Measurements from ENCODE around the gene KCNK13. TPM values are rescaled to one million over a fixed set of nuclear protein-coding genes. Genes with fewer than 3 reads are reported as not detected.
"Not testable (repeated sequence)": the region's sequence is repeated elsewhere in the genome, so short reads cannot be mapped to it uniquely, and the experiment has no call there.

The KCNK13 gene
- total RNA-seq, 1 experiment from 2014 or later: 0.25 TPM

DNA sequence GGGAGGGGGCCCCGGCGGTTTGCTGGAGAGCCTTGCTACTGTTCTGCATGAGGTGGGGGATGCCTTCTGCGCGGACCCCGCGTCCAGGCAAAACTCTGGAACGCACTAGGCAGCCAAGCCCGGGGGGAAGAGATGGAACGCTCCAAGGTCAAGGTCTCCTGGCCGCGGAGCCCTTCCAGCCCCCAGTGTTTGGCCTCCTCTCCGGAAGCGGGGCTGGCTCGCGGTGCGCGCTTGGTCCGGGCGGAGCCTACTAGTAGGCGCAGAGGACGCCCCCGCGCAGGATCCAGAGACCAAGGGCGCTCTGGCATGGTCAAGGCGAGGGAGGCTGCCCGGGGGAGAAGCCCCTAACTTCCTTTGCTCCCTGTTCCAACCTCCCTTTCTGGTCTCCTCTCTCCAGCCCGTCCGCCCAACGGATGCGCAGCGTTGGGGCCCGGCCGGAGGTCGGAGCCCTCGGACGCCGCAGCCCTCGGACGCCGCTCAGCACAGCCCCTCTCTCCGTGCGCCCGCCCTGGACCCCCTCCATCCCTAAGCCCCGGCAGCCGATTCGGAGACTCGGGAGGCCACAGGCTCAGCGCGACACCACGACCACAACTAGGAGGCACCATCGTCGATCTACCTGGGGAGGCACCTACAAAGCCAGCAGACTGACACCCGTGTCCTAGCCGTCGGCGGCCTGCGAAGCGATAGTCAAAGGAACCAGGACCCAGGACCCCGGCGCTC is 669 bp upstream of the KCNK13 start:
- DNase-seq (ENCODE audit: low read depth): no peak

DNA sequence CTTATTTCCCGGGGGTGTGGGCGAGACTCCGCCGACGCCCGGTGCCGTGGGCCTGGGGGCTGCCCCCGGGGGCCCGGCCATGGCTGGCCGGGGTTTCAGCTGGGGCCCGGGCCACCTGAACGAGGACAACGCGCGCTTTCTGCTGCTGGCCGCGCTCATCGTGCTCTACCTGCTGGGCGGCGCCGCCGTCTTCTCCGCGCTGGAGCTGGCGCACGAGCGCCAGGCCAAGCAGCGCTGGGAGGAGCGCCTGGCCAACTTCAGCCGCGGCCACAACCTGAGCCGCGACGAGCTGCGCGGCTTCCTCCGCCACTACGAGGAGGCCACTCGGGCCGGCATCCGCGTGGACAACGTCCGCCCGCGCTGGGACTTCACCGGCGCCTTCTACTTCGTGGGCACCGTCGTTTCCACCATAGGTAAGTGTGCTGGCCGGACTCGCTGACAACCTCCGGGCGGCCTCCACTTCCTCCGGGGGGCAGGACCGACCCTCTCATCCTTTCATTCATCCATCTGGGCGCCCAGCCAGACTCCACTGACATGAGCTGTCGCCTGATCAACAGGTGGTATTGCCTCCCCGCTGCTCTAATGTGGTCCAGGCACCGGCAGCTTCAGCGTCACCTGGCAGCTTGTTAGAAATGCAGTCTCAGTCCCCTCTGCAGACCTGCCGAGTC is 467 bp downstream of the KCNK13 start:
- no peak for DNase-seq (ENCODE audit: low read depth)

DNA sequence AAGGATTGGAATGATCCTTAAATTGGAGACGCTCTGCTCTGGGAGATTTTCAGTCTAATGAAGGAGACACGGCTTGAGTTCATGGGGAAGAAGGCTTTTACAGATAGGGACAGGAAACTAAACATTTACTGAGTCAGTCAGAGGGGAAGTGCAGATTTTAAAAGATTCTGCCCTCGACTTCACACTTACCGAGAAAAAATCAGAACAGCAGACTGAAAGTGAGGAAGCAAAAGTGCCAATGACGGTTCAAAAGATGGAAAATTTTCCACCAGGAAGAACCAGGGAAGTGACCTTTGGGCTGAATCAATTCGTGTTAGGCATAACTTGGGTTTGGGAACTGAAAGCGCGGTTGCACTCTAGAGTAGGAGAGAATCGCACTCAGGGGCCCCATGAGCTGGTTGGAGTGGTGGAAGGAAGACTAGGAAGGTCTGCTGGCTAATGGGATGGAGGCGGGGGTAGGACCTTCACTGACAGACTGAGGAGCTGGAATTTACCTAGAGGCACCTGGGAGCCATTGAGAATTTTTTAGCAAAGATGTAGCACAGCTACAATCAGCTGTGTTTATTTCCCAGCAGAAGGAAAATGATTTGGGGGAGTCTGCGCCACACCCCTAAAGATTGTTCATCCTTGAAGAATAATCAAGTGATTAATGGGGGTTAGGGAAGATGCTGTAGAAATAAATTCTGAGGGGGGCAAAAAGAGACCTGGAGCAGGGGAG is 1.2 kb downstream of the KCNK13 start:
- no peak for DNase-seq (ENCODE audit: low read depth)

DNA sequence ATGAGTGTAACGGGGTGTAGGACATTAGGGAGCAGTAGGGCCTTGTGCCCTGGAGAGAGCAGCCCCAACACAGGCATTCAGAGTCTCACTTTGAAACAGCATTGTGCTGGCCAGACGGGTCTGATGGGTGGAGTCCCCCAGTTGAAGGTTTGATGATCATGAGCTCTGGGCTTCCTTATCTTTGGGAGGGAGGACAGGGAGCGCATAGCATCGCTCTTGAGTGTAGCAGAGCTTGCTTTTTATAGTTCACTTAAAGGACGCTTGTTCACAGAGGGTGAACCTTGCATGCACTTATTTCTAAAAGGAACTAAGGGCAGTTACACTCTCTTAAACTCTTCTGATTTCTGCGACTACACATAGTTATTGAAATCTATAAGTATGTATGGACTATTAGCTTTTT is 10.6 kb downstream of the KCNK13 start:
- no peak for DNase-seq (ENCODE audit: low read depth)

GRCh38 chr14:90079576-90079975 is 17.8 kb downstream of the KCNK13 start:
- DNase-seq (ENCODE audit: low read depth): no peak

DNA sequence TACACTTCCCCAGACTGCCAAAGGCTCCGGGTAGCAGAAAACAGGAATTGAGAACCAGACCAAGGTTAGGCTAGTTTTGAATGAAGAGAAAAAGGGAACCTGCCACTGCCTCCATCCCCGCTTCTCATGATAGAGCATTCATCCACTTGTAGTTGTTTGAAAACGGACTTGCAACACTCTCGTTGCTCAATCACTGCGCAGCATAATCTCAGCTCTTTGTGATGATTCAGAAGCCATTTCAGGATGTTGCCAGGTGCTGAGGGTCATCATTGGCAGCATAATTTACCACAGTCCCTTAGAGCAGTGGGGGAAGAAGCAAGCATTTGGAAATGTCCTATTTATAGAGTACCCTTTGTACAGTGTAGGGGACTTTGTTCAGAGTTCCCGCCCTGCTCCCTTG is 25.6 kb downstream of the KCNK13 start:
- DNase-seq (ENCODE audit: low read depth): peak; percentile 73

- no peak for DNase-seq (ENCODE audit: low read depth)
Measured at GRCh38 chr14:90088176-90088575, 26.4 kb downstream of the KCNK13 start.

- not testable (repeated sequence) for DNase-seq (ENCODE audit: low read depth)
Measured at GRCh38 chr14:90089486-90089885, 27.7 kb downstream of the KCNK13 start.

DNA sequence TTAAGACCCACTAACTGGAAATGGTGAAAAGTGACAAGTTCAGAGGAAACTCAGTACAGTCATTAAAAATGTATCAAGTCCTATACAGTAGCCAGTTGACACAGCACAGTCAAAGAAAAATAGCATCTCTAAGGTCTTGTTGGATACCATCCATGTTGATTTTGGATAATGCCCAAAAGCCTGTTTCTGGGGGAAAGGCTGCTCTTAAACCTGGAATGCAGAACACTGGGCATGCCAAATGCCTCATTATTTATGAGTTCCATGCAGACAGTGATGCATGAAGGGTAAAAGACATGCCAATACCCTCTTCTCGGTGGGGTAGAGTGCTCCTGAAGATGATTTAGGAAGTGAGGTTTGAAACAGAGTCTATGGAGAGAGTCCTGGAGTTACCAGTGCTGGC is 29.6 kb downstream of the KCNK13 start:
- peak; percentile 82 for DNase-seq (ENCODE audit: low read depth)

GRCh38 chr14:90093942-90094595 is 32.3 kb downstream of the KCNK13 start:
- DNase-seq (ENCODE audit: low read depth): peak; percentile 65

GRCh38 chr14:90095096-90095495 is 33.3 kb downstream of the KCNK13 start:
- no peak for DNase-seq (ENCODE audit: low read depth)

GRCh38 chr14:90096566-90096965 is 34.8 kb downstream of the KCNK13 start:
- no peak for DNase-seq (ENCODE audit: low read depth)

- no peak for DNase-seq (ENCODE audit: low read depth)
Measured at GRCh38 chr14:90103808-90104207, 42.0 kb downstream of the KCNK13 start.

- DNase-seq (ENCODE audit: low read depth): no peak
Measured at GRCh38 chr14:90105756-90106155, 44.0 kb downstream of the KCNK13 start.

DNA sequence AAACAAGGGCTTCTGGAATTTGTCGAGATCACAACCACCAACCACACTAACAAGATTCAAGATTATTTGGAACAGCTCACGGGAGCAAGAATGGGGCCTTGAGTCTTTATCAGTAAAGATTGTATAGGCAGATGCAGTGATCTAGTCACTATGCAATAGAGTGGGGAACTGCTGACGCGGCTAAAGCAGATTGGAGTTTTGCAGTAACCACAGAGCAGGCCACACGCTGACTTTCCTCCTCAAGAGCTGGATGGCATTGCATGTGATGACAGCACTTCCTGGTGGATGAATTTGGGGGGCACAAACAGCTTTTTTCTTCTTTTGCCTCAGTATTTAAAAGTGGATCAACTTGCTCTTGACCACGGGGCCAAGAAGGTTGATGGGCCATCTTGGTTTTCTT is 46.0 kb downstream of the KCNK13 start:
- no peak for DNase-seq (ENCODE audit: low read depth)

GRCh38 chr14:90109858-90110257 is 48.1 kb downstream of the KCNK13 start:
- no peak for DNase-seq (ENCODE audit: low read depth)

GRCh38 chr14:90111895-90112534 is 50.2 kb downstream of the KCNK13 start:
- peak; percentile 58 for DNase-seq (ENCODE audit: low read depth)

DNA sequence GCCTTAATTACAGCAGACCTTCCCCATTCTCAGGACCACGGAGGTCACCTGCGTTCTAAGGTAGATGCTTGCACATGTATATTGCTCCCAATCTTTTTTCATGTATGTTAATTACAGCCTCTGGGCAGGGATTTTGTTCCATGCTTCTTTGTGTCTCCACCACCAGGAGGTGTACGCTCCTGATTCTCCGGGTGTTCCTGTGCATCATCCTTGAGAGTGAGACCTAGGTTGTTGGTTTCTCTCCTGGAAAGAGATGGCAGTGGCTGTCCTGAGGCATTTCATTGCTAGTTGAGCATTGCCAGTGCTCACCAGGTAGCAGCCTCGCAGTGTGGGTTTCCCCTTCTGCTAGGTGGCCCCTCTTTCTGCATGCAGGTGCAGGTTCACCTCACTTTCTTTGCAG is 52.8 kb downstream of the KCNK13 start:
- DNase-seq (ENCODE audit: low read depth): no peak

GRCh38 chr14:90115780-90116179 is 54.0 kb downstream of the KCNK13 start:
- no peak for DNase-seq (ENCODE audit: low read depth)

DNA sequence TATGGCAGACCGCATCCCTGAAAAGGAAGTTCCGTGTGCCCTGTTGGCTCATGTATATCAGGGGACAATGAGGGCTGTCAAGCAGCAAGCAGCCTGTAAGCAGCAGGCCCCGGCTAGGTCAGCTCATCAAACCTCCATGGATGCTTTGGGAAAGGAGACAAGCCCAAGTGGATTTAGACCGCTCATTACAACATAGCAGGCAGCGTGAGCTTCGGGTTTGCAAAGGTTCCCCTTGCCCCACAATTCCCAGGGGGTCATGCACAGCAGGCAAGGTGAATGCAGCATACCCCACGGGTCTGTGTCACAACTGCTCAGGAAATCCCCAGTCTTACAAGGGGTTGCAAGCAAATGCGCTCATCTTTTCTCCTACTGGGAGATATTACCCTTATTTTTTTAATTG is 54.6 kb downstream of the KCNK13 start:
- no peak for DNase-seq (ENCODE audit: low read depth)

DNA sequence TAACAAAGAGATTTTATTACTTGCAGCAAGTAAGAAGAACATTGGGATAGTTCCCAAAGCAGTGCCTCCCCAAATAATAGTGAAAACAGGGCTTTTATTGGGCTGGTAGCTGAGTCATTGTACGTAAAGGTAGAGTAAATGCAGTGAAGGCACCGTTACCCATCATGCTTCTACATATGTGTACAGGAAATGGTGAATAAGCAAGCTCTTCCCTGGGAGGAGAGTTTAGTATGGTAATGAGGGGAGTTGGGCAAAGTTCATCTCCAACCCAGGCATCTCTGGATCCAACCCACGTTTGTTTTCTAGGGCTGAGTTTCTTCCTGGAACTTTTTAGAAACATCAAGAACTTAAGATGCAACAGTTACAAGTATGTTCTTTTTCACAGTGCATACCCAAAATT is 56.2 kb downstream of the KCNK13 start:
- DNase-seq (ENCODE audit: low read depth): no peak

DNA sequence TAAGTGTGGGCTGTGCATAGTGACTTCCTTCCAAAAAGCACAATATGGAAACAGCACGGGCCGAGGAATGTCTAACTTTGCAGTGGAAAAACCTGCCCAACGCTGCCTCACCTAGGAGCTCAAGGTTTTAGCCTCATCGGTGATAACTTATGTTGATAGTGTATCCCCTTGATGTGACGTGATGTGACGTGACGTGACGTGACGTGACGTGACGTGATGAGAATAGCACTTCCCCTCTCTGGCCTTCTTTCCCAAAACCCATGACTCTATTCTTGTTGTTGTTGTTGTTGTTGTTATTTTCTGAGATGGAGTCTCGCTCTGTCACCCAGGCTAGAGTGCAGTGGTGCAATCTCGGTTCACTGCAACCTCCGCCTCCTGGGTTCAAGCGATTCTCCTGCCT is 64.5 kb downstream of the KCNK13 start:
- no peak for DNase-seq (ENCODE audit: low read depth)
